Upper lobe of left lung (tissue), 4 donors: Measurements from ENCODE around the gene EVC2.

Source experiments
- CTCF ChIP-seq, 6 experiments: fragments of 450-650 bp in 4 of 6; fragments of 200-600 bp in 2 of 6; sonication (generic) in 2 of 6; IDR thresholded peaks; one replicate each; pipeline ENCODE4 v1.5.1; 2016 to 2019; ENCODE audit warnings: antibody characterized with exemption in 6 of 6
- POLR2A ChIP-seq, 4 donors: fragments of 450-650 bp; IDR thresholded peaks; one replicate each; pipeline ENCODE4 v1.5.1; 2016 to 2017; ENCODE audit warnings: antibody characterized with exemption in 4 of 4, mild to moderate bottlenecking in 2 of 4
- POLR2AphosphoS5 ChIP-seq, 2 donors: sonication (generic); formaldehyde crosslinking; IDR thresholded peaks; one replicate each; pipeline ENCODE4 v1.5.1; 2017; ENCODE audit warnings: antibody characterized with exemption in 2 of 2

DNA sequence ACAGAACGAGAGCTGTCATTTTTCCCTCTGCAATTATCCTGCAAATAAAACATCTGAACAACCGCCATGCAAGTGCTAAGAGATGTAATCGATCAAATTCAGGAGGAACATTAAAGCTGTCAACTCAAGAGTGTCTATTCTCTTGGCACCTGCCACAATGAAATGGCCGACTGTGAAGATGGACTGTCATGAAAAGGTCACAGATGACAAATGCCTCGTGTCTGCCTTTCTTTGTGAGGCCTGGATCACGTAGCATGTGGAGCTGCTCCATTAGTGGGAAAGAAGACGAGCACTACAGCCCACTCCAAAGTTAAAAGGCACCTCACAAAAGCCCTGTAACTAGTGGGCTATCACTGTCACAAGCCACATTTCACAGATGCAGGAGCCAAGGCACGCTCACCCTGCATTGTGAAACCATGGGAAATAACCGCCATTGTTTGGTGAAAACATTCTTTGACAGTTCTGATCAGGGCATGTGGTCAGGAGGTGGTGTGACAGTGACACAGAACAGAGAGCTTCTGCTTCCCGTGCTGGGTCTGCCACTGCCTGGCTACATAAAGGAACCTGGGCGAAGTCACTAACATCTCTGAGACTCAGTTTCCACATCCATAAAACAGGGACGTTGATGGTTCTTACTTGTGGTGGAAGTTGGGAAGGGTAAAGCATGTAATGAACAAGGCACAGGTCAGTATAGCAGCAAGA is 98.9 kb downstream of the EVC2 start:
- TF ChIP-seq CTCF (IDR thresholded peaks at IDR 0.05) (no peak), POLR2A (IDR thresholded peaks at IDR 0.05) (no peak), POLR2AphosphoS5 (IDR thresholded peaks at IDR 0.05) (no peak)
